ENCODE measurements around the gene ABCD4. TPM values are rescaled to one million over a fixed set of nuclear protein-coding genes. Genes with fewer than 3 reads are reported as not detected.

The ABCD4 gene
- total RNA-seq, 4 donors from 2014 or later, result 20.7 to 32.2 (median 23.2) TPM

GRCh38 chr14:74238974-74239847 is 63.5 kb downstream of the ABCD4 start, which contains the start of gene VSX2:
Gene VSX2, plus strand, starts transcription at chr14:74239449. Its CDS starts 113 bp downstream, at chr14:74239562.
- intact Hi-C loops (cut with DNase I), result no loop called here
- no peak within 1 kb of the TSS for H3K27ac ChIP-seq
- no peaks in the 10 kb centered on the region for H3K9me3 ChIP-seq
- H3K4me1 ChIP-seq, result peaks cover 17 to 31% (median 23%) of the 10 kb centered on the region in 3 donors
- WGBS, 2 donors, result 28 to 30% methylated on average over 5 of the region's 40 CpGs
- no peaks in the 10 kb centered on the region for H3K36me3 ChIP-seq
- peak within 1 kb of the TSS in 3 of 4 donors; percentile 8 to 57 (median 40) for H3K4me3 ChIP-seq
- no peak for DNase-seq
- H3K27me3 ChIP-seq, result peaks cover 32 to 95% (median 52%) of the 10 kb centered on the region in 4 donors
- no peak for TF ChIP-seq POLR2A (IDR thresholded peaks at IDR 0.05)
- TF ChIP-seq CTCF (IDR thresholded peaks at IDR 0.05), result no peak

GRCh38 chr14:74237441-74237840 is 65.3 kb downstream of the ABCD4 start:
- Histone ChIP-seq H3K36me3 (no peaks in the 10 kb centered on the region), H3K9me3 (no peaks in the 10 kb centered on the region), H3K4me3 (no peak overlapping the region), H3K27me3 (peaks cover 24 to 95% (median 41%) of the 10 kb centered on the region in 4 donors), H3K27ac (no peak overlapping the region), H3K4me1 (peaks cover 17 to 31% (median 23%) of the 10 kb centered on the region in 3 donors)
- no peak for DNase-seq
- intact Hi-C loops (cut with DNase I), result no loop called here
- WGBS, 2 donors, result 63 to 82% methylated on average over 1 to 4 of the region's 4 CpGs
- TF ChIP-seq POLR2A (IDR thresholded peaks at IDR 0.05), result no peak
- TF ChIP-seq CTCF (IDR thresholded peaks at IDR 0.05), result no peak

Other genes starting within 250 kb of the ABCD4 start
- gene ALDH6A1, start 218.5 kb downstream of the ABCD4 start, total RNA-seq, result 10 to 100 TPM in 3 of 4 donors, 1 to 10 TPM in 1; 5.1 to 34.7 (median 13.1) TPM
- 1 to 10 TPM; 2.4 to 8.9 (median 6.1) TPM for gene LIN52, start 218.0 kb downstream of the ABCD4 start, total RNA-seq
- not detected for gene VSX2, start 63.5 kb downstream of the ABCD4 start, total RNA-seq
- not detected for gene VRTN, start 45.5 kb upstream of the ABCD4 start, total RNA-seq
- gene SYNDIG1L, start 123.3 kb upstream of the ABCD4 start, total RNA-seq, result under 1 TPM in 1 of 4 donors, not detected in 3; 0.19 TPM
- gene NPC2, start 190.4 kb upstream of the ABCD4 start, total RNA-seq, result 100 to 1,000 TPM; 174 to 331 (median 251) TPM
- gene ISCA2, start 190.8 kb upstream of the ABCD4 start, total RNA-seq, result 10 to 100 TPM in 1 of 4 donors, 1 to 10 TPM in 3; 4.6 to 15.1 (median 6.2) TPM

Data from esophagus squamous epithelium (tissue), 5 donors.